ENCODE measurements around the gene ZC3H7B.

The ZC3H7B gene

GRCh38 chr22:41324821-41325528 lies 23.6 kb downstream of the ZC3H7B start:
- DNase-seq, result no peak

DNA sequence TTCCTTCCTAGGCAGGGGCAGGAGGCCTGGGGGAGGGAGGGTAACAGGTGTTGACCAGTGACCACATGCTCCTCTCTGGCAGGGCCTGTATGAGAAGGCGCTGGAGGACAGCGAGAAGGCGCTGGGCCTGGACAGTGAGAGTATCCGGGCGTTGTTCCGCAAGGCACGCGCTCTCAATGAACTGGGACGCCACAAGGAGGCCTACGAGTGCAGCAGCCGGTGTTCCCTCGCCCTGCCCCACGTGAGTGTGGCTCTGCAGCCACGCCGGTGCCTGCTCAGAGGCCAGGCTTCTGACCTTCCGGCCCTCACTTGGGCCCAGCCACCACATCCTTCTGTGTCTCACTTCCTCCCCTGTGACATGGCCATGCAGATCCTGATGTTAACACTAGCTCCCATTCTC lies 25.8 kb downstream of the ZC3H7B start:
- no peak for DNase-seq

- DNase-seq, result no peak
Measured at GRCh38 chr22:41330169-41330568, 28.8 kb downstream of the ZC3H7B start.

DNA sequence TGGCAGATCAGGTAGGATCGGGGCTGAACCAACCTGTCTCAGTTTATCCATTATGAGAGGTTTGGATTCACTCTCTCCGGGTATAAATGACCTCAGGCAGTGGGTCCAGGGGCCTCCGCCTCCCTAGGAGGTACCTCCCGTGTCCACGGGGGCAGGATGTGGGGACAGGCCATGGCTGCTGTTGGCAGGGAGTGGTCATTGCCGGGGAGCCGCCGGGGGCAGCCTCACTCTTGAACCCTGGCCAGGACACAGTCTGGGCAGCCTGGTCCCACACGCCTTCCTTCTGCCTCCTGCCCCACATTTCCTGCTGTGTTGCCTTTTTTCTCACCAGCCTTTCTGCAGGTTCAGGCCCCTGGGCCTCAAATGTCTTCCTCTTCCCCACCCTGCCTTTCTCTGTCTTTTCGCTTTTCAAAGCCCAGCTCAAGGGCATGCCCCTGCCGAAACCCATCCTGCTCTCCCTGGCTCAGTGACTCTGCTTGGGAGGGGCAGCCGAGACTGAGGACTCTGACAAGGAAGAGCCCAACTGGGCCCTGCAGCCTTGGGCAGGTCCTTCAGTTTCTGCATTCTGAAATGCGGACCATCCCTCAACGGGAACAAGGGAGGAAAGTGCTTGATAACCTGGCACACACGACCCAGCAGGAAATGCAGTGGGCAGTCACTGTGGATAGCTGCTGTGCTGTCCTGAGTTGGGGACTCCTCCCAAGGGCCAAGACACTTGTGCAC lies 31.1 kb downstream of the ZC3H7B start:
- no peak for DNase-seq

- no peak for DNase-seq
Measured at GRCh38 chr22:41333806-41334205, 32.5 kb downstream of the ZC3H7B start.

DNA sequence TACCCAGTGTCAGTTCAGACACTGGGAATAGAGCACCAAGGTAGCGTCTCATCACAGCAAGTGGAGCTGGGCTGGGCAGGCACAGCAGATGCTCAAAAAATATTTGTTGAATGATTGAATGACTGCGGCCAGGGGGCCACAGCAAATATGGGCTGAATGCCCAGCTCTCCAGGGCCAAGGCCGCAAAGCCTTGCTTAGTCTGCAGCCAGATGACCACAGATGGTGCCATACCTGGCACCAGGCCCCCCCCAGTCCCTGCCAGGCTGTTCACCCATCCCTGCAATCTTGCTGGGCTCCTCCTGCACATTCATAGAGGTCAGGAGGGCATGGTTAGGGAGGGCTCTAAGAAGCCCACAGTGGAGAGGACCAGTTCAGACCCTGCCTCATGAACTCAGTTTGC lies 32.9 kb downstream of the ZC3H7B start:
- no peak for DNase-seq

DNA sequence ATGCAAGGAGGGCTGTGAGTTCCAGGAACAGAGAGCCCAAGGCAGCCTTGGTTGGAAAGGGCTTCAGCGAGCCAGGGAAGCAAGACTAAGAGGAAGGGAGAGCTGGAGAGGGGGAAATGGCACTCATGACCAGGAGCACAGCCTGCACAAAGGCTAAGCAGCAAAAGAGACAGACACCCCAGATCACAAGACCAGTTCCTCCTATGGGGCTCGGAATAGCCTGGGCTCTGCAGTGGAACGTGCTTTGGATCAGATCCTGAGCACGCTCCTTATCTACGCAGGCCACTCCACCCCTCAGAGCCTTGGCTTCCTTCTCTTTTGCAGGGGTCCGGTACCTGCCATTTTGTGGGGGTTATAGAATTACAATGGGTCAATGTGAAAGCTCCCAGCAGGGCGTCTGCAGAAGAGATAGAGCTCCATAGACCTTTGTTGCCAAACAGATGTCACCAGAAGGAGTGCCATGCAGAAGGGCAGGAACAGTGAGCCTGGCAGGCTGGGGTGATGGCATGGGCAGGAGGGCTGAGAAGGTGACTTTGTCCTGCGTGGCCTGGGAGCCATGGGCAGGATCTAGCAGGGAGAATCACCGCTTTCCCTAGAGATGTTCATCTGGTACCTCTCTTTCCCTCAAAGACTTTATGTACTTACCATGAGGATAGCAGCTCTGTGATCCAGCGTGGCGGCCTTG lies 33.8 kb downstream of the ZC3H7B start:
- no peak for DNase-seq

- no peak for DNase-seq
Measured at GRCh38 chr22:41338614-41339212, 37.4 kb downstream of the ZC3H7B start.

DNA sequence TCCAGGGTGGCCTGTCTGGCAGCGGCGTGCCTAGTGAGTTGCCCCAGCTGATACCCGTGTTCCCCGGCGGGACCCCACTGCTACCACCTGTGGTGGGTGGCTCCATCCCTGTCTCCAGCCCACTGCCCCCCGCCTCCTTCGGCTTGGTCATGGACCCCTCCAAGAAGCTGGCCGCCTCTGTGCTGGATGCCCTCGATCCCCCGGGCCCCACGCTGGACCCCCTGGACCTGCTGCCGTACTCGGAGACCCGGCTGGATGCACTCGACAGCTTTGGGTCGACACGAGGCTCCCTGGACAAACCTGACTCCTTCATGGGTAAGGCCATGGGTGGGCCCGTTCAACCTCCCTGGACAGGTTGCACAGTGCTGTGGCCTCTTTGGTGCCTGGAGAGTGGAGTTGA lies 38.5 kb downstream of the ZC3H7B start:
- no peak for DNase-seq

DNA sequence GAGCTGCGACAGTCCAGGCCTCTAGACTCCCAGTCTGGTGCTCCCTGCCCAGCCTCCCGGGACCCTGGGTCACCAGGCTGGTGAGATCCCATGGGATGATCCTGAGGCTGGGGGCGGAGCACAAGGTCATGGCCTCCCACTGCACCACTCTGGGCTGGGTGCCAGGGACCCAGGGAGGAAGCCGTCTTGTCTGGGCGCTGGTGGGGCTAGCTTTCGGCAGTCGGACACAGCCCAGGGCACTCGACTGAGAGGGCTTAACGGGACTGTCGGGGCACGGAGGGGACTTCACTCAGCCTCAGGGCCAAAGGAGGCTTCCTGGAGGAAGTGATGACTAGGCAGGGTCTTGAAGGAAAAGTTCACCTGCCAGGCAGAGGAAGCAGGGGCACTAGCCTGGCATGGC lies 39.0 kb downstream of the ZC3H7B start:
- no peak for DNase-seq

GRCh38 chr22:41341012-41341411 lies 39.7 kb downstream of the ZC3H7B start:
- no peak for DNase-seq

DNA sequence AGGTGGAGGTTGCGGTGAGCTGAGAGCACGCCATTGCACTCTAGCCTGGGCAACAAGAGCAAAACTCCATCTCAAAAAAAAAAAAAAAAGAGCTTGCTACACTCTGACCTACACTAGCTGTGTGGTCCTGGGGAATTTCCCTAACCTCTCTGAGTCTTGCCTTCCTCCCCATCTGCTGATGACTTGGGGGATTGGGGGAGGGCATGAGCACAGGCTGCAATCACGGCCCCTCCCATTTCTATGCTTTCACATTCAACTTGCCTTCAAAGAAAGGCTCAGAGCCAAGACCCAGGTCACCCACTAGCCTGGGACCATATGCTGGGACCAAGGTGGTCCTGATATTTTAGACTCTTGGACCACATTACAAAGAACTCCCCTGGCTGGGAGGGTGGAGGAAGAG lies 40.7 kb downstream of the ZC3H7B start:
- DNase-seq, result no peak

DNA sequence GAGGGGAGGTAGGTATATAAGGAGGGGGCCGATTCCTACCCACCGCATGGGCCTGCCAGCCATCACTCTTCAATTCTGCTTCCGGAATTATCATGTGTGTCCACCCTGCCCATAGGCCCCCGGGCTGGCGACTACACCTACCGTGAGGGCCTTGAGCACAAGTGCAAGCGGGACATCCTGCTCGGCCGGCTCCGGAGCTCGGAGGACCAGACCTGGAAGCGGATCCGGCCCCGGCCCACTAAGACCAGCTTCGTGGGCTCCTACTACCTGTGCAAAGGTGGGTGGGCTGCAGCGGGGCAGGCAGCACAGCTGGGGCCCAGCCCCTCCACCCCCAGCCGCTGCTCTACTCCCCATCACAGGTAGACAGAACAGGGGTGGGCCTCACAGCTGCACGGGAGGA lies 42.0 kb downstream of the ZC3H7B start:
- DNase-seq, result no peak

GRCh38 chr22:41343717-41344116 lies 42.4 kb downstream of the ZC3H7B start:
- no peak for DNase-seq

DNA sequence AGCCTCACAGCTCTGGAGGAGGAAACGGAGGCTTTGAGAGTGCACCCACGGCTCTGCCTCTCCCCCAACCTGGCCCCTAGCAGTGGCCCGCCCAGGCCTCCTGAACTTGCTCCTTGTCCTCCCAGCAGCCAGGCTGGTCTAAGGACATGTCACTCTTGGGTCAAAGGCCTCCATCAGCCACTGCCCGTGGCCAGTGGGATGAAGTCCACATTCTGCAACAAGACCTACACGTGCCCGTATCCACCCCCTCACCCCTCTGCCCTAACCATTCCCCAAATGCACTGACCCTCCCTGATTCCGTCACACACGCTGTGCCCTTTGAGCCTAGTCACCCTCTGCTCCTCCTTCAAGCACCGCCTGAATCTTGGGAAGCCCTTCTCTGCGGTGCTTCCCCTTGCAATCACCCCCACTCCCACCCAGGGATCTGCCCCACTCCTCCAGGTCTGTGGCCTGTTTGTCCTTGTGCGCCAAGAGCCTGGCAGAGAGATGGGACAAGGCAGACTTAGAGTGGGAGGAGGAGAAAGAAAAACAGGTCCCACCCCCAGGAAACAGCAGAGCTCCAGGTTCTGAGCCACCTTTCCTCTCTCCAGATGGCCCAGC lies 43.0 kb downstream of the ZC3H7B start:
- no peak for DNase-seq

DNA sequence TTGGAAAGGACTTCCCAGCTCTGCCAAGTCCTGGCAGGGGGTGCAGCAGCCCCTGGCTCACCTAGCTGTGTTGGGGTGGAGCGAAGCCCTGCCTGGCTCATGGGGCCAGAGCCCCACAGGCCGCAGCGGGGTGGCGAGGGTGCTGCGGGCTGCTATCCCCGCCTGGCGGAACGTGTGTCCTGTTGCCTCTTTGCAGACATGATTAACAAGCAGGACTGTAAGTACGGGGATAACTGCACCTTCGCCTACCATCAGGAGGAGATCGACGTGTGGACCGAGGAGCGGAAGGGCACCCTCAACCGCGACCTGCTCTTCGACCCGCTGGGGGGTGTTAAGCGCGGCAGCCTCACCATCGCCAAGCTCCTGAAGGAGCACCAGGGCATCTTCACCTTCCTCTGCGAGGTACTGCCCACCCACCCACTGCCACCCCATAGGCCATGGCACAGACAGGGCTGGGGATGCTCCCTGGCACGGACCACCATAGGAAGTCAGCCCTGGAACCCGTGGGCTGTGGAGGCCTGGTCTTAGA lies 44.5 kb downstream of the ZC3H7B start:
- DNase-seq, result no peak

- no peak for DNase-seq
Measured at GRCh38 chr22:41347066-41347859, 45.9 kb downstream of the ZC3H7B start.

GRCh38 chr22:41348964-41349484 lies 47.7 kb downstream of the ZC3H7B start:
- DNase-seq, result no peak

DNA sequence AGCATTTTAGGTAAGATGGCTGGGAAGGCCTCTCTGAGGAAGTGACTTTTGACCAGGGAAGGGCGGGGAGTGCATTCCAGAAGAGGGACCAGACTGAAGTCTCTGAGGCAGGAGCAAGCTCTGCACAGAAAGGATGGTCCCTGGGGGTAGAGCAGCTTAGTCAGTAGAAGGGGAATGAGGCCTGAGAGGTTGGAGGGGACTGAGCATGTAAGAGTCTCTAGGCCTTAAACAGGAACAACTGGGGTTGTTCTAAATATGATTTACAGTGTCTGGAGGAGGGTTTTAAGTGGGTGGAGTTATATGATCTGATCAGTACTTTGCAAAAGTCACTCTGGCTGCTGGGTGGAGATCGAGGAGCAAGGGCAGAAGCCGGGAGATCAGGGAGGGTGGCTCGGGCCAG lies 48.8 kb downstream of the ZC3H7B start:
- no peak for DNase-seq

DNA sequence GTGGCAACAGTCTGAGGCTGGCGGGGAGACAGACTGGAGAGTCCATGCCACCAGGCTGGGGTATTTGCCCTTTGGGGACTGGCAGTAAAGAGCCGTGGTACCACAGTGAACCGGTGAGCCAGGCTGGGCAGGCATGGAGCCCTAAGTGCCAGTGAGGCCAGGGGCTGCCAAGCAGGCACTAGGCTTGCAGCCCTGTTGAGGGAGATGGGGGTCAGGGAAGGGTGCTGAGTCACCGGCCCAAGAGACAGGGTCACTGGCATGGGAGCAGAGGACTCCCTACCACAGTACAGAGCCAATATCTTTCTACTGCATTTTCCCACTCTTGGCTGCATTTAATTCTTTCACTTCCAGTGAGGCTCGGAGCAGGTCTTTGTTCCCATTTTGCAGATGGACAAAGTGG lies 49.7 kb downstream of the ZC3H7B start:
- no peak for DNase-seq

DNA sequence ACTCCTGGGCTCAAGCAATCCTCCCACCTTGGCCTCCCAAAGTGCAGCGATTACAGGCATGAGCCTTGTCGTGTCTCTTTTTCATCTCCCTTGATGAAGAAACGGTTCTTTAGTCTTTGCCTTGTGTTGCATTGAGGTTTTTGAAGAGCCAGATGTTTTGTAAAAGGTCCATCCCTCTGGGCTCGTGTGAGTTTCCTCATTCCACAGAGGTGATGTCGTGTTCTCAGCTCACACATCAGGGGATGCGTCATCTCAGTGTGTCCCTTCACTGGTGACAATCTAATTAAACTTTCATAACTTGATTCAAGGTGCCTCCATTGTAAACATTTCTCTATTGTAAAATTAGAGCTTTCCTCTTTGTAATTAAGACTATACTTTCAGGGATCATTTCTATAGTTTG lies 50.7 kb downstream of the ZC3H7B start:
- no peak for DNase-seq

Data from right kidney (tissue), 1 donor.